Measurements from ENCODE around the gene UNC13C.

The UNC13C gene

DNA sequence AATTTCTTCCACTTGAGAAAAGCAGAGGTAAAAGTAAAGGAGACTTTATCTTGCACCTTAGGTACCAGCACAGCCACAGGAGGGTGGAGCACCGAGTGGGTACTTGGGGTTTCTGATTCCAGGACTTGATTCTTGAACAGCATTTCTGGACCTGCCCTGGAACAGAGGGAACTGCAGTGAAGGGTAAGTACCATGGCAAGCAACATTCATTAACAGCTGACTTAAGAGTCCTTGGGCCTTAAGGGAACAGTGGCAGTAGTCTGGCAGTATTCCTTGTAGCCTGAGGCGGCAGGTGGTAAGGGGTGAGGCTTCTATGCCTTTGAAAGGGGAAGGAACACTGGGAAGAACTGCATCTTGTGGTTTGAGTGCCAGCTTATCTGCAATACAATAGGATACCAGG lies 666.6 kb downstream of the UNC13C start:
- DNase-seq (ENCODE audit: low spot score) = no peak

DNA sequence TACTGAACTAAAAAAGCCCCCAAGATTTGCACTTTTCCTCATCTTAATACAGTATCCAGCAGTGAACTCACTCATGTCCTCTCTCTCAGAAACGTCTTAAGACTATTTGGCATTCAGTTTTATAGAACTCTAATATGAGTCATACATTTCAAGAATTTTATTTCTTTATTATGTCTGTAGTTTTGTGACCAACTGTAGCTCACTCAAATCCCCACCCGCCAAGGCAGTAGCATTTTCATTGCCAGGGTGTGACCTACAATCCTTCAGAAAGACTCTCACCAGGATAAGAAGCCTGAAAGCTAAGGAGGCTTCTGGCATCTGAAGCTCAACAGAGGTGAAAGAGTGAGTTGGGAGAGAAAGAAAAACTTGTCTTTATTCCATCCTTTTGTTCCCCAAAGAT lies 681.4 kb downstream of the UNC13C start:
- no peak for DNase-seq (ENCODE audit: low spot score)

DNA sequence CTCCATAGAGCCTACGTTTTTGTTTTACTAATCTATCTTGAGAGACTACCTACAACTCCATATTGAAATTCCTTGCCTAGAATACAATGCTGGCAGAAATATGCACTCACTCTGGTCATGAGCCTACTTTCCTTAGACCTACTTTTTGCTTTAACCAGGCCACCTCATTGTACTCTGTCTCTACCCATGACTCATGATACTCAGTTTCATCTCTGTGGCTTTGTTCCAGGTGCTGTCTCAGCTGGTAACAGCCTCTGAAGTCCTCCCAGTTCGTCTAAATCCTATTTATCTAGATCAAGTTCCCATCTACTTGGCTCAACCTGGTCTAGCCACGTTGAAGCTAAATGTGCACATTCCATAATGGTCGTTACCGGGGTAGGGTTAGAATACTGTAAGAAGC lies 682.1 kb downstream of the UNC13C start:
- DNase-seq (ENCODE audit: low spot score) = no peak

DNA sequence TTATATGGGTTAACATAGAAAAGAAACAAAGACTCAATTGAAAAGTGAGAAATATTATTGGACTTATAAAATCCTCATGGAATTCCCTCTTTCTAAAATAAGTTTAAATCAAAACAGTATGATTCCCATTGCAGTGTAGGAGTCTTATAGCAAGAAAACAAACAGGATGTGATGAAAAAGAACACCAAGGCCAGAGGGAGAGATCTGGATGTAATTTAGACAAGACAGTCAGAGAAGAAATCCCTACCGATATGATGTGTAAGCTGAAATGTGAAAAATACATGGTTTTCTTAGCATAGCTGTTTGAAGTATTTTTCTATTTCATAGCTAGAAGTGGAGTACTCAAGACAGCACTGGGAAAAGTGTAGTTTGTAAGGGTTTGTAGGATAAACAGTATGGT lies 697.0 kb downstream of the UNC13C start:
- DNase-seq (ENCODE audit: low spot score) = no peak

DNA sequence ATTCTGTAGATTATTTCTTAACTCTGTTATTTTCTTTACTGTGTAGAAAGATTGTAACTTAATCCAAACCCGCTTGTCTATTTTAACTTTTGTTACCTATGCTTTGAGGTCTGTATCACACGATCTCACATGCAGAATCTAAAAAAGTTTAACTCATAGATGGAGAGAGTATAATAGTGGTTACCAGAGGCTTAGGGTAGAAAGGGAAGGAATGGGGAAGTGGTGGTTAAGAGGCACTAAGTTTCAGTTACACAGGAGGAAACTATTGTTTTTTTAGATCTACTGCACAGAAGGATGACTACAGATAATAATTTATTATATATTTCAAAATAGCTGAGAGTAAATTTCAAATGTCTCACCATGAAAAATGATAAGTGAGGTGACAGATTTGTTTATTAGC lies 703.3 kb downstream of the UNC13C start:
- DNase-seq (ENCODE audit: low spot score) = no peak
